HG03060 (cell line): ENCODE data around the gene KRTAP12-2.

ENCODE experiments used
- ATAC-seq: cut with Tn5 transposase; IDR thresholded peaks from one replicate; pipeline ENCODE4 v1.9.1; 2021; ENCODE audit warnings: low read depth, moderate number of reproducible peaks; ENCODE audit not compliant: unreplicated experiment

The KRTAP12-2 gene, protein sequence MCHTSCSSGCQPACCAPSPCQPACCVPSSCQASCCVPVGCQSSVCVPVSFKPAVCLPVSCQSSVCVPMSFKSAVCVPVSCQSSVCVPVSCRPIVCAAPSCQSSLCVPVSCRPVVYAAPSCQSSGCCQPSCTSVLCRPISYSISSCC

DNA sequence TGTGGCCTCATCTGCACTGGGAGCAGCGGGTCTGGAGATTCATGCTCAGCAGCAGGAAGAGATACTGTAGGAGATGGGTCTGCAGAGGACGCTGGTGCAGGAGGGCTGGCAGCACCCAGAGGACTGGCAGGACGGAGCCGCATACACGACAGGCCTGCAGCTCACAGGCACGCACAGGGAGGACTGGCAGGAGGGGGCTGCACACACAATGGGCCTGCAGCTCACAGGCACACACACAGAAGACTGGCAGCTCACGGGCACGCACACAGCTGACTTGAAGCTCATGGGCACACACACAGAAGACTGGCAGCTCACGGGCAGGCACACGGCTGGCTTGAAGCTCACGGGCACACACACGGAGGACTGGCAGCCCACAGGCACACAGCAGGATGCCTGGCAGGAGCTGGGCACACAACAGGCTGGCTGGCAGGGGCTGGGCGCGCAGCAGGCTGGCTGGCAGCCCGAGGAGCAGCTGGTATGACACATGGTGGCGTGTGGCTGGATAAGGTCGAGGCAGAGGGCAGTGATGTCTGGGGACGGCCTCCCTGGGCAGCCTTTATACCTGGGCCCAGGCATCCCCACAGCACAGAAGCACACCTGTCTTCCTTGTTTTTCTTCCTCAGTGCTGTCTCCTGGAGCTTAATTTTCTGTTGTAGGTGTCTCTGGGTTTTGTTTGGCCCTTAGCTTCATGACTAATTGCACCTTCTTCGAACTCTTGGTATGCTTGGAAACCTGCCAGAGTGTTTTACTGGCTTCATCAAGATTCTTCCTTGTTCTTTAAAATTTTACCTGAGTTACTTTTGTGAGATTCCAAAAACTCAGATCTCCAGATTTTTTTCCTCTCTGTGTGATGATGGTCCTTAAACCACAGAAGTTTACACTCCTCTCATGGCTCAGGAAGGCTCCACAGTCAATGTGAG, at the start of gene KRTAP12-2:
TSS of gene KRTAP12-2 (minus strand) at position 527 of the 920 bp plus-strand sequence. CDS start at position 486, 41 bp downstream.
- no peak for ATAC-seq

DNA sequence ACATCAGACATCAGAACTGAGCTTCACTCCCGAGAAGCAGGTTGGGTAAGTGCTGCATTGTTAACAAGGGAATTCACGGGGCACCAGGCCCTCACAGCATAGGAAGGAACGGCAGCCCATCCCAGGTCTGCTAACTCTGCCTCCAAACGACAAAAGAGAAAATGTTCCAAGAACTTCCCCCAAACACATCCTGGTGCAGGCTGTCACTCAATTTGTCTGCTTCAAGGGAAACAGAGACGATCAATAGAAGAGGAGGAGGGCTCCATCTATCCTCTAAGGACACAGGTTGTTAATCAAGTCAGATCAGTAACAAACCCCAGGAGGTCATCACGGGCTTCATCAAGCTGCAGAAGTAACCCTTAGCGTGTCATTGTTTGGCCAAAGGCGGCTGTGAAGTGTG, 48.2 kb upstream of the KRTAP12-2 start:
- ATAC-seq, result no peak

DNA sequence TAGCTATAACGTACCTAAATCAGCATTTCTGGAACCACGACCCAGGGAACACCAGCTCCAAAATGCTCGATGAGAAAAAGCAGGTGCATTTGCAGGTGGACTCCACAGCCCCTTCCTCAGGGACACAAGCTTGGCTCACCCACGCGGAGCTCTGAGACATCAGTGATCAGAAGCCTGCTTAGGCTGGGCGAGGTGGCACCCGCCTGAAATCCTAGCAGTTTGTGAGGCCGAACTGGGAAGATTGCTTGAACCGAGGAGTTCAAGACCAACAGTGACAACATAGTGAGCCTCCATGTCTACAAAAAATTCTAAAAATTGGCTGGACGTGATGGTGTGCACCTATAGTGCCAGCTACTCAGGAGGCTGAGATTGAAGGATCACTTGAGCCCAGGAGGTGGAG, 47.1 kb upstream of the KRTAP12-2 start:
- no peak for ATAC-seq

DNA sequence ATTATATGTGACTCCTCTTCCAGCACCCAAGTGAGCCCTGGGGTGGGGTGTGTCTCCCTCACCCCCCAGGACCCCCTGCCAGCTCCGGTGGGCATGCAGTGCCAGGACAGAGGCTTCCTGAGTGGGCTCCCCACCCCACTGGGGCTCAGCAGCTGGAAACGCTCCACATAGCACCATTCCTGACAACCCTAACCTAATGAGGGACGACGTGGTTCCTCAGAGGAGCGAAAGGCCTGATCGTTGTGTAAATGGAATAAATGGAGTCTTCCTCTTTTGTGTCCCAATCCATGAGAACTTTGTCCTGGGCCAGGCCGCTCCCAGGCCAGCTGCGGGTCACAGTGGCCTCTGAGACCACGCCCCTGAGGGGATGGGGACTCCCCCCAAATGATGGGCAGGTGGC, 46.4 kb upstream of the KRTAP12-2 start:
- no peak for ATAC-seq

DNA sequence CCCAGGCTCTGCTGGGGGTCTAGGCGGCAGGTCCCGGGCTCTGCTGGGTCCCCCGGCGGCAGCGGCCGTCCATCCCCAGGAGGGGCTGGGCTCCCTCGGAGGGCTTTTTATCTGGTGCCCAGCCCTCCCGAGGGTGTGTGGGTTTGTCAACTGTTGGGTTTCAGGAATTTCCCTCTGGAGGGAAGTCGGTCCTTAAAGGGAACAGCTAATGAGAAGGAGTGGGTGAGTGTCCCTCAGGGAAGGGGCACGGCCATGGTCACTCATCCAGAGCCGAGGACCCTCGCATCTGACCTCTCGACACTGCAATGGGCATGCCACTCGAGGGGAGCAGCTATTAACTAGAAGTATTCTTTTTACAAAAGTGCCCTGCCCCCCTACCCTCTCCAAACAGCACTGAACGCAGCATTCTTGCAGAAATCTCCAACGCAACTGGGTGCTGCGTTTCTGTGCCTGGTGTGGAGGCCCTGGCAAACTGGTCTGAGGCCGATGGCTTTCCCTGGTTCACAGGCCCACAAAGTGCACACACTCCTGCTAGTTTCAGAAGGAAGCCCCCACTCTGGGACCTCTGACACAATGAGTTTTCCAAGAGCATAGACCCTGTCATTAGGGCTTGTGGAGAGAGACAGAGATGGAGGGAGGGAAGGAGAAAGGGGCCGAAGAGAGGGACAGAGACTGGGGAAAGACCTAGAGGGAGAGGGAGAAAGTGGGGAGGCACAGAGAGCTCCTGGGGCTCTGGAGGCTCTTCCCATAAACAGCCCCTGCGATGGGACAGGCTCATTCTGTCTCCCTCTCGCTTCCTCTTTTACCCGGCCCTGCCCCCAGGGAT, 45.7 kb upstream of the KRTAP12-2 start:
- no peak for ATAC-seq

DNA sequence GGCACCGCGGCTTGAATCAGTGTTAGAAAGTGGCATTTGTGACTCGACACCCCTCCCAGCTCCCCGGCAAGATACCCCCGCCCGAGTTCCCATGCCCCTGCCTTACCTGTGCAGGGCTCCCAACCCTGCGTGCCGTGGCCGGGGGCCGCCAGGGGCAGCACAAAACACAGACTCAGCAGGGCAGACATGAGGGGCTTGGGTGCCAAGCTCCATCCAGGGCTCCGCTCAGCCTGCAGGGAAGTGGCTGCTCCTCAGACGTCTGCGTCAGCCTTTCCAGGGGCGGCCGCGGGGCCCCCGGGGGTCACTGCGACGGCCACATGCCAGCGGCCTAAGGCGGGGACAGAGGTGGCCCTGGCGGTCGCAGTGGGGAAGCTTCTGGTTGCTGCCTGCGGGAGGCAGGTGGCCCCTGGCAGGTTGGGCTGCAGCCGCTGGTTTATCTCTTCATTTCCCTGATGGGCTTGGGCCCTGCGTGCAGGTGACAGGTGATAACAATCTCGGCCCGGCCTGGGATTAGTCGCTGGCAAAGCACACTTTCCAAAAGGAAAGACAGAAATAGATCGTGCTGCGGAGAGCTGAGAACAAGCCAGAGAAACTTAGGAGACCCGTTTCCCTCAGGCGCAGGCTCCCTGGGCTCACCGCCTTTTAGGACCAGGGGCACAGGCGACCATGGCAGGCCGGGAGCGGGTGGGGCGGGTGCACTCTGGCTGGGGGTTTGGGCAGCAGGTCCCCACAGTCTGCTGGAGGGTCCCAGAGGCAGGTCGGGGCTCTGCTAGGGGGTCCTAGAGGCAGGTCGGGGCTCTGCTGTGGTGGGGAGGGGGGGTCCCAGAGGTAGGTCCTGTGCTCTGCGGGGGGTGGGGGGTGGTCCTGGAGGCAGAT, 44.8 kb upstream of the KRTAP12-2 start, which contains the start of gene TSPEAR:
TSS of gene TSPEAR (minus strand) at position 246 of the 876 bp plus-strand sequence. CDS start at position 188, 58 bp downstream.
- no peak for ATAC-seq

DNA sequence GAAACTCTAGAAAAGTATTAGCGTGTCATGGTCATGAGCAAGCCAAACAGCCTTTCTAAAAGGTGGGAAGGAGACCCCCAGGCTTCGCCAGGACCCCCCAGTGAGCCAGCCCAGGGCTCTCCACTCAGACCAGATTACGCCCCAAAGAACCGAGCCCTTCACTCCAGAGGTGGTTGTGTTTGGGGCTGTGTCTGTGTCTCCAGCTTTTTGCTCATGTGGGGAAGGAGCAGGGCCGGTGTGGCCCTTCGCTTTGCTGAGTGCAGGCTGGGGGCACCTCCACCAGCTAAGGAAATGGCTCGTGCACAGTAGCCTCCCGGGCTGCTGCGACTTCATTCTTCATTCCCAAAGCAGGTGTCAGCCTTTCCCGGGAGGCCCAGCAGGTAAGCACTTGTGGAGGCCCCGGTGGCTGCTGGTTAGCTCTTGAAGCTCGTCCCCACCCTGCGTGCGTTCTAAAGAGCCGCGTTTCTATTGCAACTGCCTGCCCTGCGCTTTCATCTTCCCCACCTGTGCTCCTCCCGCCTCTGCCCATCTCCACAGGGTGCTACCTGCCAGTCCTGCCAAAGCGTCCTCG, 44.1 kb upstream of the KRTAP12-2 start:
- no peak for ATAC-seq

DNA sequence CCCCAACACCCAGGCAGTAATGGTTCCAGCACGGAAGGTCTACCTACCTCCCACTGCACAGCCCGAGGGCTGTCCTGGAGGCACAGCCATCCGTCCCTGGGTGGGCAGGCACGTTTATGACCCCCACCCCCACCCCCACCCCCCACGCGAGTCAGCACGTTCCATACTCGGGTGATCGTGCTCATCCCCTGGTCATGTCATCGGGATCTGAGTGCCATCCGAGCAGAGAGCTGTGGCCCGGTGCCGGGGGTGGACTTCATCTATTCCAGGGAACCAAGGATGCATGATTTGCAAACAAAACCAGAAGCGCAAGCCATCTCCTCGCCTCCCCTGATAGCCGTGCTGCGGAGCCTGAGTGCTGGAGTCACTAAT, 43.6 kb upstream of the KRTAP12-2 start:
- no peak for ATAC-seq

DNA sequence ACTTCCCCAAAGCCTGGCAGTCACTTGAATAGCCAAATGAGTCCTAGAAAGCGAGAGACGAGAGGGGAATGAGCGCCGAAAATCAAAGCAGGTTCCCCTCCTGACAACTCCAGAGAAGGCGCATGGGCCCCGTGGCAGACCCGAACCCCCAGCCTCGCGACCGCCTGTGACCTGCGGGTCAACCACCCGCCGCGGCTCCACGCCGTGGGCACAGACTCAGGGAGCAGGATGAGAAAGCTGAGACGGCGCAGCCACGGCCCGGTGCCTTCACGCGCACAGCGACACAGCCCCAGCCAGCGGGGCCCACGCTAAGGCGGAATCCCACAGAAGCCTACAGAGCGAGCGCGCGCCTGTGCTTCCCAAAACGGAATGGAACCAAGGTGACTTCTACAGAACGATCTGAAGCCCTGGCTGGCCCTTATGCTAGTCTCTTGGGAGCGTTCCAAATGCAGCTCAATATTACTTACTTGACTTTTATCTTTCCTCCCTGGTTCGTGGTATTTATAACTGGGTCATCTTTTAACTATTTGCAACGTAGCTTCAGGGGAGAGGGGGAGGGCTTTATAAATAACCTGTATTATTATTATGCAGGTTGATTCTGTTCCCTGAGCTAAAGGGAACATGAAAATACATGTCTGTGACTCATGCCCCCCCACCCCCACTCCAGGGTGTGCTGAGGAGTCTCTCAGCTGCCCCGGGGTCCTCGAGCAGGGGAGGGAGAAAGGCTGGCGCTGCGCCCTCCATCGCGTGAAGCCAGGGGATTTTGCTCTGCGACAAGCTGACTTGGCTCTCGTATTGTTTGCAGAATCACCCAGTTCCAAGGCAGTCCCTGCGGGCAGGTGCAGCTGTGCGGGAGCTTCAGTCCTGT, 42.9 kb upstream of the KRTAP12-2 start:
- ATAC-seq, result no peak

DNA sequence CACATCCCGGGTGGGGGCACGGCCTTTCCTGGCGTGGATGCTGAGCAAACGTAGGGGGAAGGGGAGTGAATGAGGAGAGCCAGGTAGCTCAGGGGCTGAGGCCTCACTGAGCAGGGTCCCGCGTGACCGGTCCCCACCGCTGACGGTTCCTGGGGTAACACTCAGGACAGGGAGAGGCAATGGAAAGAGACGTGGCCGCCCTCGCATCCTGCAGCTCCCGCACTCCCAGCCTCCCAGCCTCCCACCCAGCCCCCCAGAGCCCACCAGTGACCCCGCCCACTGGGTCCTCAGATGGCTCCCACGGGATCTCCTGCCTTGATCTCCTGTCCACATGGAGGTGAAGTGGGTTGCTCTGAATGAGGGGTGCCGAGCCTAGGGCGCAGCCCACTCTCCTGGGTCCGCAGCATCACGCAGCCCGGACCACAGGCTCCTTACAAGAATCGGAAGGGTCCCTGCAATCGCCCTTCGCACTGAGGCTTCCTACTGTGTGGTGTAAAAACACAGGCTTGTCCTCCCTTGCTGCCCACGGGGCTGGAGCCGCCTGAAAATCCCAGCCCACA, 42.2 kb upstream of the KRTAP12-2 start:
- no peak for ATAC-seq

DNA sequence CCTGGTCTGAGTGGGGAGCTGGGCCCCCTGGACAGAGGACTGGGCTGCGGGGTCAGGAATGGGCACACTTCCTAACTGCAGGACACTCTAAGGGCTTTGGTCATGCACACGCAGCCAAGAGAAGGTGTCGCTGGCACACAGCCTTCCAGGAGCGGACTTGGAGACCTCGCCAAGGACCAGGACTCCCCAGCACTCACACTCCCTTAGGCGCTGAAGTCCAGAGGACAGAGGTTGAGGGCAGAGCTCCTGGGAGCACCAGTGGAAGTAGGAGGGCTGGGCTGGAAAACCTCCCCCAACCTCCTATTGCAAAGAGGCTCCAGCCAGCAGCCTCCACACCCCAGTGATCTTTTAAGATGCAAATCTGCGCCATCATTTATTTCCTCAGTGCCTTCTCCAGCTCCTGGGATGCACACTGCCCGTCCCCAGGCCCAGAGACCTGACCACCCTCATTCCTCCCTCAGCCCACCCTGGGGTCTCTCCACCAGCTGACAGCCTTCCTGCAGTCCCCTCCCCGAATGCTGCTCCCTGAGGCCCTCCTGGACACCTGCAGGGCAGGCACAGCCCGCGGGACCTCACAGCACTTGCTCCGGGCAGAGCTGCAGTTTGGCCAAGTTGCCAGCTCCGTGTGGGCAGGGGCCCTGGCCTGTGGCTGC, 41.6 kb upstream of the KRTAP12-2 start:
- ATAC-seq, result no peak

DNA sequence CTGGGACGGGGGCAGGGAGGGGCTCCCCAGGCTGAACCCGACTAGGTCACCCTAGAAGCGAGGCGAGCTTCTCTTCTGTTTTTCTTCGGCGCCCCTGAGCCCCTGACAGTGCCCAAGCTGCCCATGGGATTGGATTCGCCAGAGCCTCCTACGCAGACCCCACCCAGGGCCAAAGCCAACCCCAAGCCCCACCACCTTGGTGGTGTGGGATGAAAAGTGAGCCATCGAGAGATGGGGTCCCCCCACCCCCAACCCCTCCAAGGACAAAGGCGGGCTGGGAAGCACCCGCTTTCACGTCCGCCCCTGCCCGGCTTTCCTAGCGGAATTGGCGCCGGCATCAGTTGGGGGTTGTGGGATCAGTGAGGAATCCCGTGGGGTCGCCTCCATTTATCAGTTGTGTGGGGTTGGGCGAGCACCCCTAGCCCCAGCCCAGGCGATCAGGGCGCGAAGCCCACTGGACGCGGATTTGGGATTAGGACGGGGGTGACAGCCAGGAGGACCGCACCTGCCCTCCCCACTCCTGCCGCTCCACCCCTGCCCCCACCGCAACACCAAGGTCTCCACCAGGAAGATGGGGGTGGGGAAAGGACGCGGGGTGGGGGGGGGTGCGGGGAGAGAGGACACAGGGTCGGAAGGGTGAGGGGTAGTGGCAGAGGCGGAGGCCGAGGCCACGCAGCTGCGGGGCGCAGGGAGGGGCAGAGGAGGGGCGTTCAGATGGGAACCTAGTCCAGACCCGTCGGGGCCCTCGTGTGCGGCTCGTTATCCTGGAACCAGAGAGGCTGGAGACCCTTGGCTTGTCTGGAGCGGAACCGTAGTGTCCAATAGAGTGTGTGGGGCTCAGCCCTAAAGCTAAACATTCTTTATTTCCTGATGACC, 40.2 kb upstream of the KRTAP12-2 start:
- ATAC-seq, result no peak

DNA sequence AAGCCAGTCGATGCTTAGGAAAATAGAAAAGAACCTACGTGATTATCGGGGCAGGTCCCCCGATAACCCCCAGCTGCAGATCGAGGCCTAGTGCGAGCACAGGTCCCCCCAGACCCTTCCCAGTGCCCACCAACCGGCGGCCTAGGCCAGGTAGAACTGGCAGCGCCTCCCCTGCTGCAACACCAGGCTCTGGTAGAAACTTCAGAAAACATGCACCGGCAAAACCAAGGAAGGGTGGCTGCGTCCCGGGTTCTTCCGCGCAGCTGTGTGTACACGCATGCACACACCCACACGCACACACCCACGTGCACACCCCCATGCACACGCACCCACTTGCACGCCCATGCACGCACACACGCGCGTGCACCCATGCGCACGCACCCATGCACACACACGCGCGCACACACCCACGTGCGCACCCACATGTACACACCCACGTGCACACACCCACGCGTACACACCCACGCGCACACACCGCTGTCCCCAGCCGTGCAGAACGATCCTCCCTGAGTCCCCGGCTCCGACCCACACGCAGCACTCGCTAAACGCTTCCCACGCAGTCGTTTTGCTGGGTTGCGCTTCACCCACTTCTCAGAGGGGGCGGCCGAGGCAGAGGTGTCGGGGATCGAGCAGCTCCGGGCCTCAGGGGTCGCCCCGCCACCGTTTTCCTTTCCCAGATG, 39.4 kb upstream of the KRTAP12-2 start:
- no peak for ATAC-seq

DNA sequence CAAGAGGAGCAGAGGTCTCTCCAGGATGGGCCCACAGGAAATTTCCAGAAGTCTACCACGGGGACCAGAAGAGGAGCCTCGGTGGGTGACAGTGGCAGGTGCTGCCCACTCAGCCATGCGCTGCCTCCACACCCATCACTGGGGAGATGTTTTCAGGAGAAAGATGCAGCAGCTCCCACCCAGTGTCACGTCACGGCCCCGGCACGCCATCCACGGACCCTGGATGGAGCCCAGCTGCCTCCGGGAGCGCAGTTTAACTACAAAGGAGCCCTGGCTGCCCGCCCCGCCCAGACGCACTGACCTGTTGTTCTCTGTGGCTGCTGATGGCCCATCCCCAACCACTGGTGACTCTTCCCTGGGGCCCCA, 37.9 kb upstream of the KRTAP12-2 start:
- ATAC-seq, result no peak

DNA sequence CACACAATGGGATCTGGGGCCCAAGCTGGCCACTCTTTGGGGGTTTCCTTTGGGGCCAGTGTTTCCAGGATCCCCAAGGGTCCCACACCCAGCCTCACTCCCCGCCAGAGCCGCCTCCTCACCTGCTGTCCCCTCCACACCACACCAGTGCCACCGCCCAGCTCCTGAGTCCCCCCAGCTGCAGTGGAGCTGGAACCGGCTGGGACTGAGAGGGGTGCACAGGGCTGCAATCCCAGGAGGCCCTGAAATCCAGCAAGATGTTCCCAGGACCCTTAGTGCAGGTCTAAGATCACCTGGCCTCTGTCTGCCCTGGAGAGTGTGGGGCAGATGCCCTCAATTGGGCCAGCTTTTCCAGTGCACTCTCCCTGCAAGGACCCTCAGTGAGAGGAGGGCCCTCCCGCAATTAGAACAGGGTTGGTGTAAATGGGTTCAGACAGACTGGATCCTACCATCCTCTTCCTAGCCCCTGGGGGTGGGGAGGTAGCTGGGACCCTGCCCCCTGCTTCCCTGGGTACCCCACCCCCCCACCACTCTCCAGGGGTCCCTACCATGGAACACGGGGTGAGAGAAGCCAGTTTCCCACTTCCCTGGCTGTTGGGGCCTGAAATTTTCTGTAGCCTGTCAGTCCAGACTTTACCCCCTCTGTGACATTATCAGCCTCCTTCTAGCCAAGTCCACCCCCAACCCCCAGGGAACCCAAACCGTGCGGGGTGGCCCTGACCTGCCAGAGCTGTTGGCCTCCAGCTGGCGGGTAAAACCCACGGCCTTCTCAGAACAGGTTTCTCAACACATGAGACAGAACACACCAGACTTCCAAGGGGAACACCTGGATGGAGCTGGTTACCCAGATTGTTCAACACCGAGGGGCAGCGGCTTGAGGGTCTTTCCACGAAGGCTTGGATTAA, 37.3 kb upstream of the KRTAP12-2 start:
- no peak for ATAC-seq
